ENCODE data around the gene HRH3. TPM values are rescaled to one million over a fixed set of nuclear protein-coding genes. Genes with fewer than 3 reads are reported as not detected.

Gene HRH3
- total RNA-seq, 2 donors from 2014 or later: 0.18 to 0.51 TPM

DNA sequence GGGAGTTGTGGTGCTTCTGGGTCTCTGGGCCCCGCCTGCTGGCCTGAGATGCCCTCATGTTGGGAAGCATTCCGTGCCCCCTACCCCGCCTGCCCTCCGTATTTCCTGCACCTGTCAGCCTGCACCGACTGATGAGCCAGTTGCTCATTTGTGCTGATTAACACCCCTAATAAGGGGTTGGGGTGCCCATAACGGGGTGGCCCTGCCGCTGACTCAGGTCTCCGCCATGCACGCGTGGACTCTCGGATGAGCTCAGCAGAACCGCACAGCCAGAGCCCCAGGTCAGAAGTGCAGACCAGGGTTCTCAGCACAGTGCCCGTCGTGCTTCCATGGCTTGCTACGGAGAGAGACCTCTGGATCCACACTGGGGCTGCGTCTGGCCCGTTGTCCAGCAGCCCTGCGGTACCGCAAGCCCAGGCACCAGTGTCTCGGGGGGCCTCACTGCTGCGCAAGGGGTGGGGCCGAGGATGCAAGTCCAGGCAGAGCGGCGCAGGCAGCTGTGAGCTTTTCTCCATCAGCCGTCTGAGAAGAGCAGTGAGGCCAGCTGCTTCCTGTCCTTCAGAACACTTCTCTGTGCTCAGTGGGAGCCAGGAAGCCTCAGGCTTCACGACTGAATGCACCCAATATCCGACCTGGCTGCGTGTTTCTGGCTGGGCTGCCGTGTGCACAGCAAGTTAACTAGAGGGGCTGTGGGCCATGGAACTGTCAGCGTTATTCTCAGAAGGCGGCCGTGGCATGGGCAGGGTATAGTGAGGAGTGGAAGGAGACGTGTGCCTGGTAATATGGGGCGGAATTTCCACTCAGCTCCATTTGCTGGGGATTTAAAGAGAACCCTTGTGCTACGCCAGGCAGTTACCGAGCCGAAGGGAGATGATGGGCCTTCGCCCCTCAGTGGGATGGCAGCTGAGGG is 18.6 kb downstream of the HRH3 start:
- 90% methylated on average over 38 of the region's 38 CpGs for WGBS
- H3K36me3 ChIP-seq: peaks cover 0 to 22% of the 10 kb centered on the region in 2 donors
- H3K9me3 ChIP-seq: no peaks in the 10 kb centered on the region
- no peak overlapping the region for H3K4me3 ChIP-seq
- no peak for DNase-seq (ENCODE audit: low spot score)
- no peaks in the 10 kb centered on the region for H3K27me3 ChIP-seq (replicated peaks; ENCODE audit: insufficient read depth)
- TF ChIP-seq POLR2A (IDR thresholded peaks at IDR 0.05): no peak
- TF ChIP-seq, protein P1, sequence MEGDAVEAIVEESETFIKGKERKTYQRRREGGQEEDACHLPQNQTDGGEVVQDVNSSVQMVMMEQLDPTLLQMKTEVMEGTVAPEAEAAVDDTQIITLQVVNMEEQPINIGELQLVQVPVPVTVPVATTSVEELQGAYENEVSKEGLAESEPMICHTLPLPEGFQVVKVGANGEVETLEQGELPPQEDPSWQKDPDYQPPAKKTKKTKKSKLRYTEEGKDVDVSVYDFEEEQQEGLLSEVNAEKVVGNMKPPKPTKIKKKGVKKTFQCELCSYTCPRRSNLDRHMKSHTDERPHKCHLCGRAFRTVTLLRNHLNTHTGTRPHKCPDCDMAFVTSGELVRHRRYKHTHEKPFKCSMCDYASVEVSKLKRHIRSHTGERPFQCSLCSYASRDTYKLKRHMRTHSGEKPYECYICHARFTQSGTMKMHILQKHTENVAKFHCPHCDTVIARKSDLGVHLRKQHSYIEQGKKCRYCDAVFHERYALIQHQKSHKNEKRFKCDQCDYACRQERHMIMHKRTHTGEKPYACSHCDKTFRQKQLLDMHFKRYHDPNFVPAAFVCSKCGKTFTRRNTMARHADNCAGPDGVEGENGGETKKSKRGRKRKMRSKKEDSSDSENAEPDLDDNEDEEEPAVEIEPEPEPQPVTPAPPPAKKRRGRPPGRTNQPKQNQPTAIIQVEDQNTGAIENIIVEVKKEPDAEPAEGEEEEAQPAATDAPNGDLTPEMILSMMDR (IDR thresholded peaks at IDR 0.05): no peak
- no peak for TF ChIP-seq POLR2AphosphoS5 (IDR thresholded peaks at IDR 0.05)
- no peak overlapping the region for H3K27ac ChIP-seq
- intact Hi-C loops (cut with DNase I): no loop called here
- H3K4me1 ChIP-seq (replicated peaks): no peaks in the 10 kb centered on the region

DNA sequence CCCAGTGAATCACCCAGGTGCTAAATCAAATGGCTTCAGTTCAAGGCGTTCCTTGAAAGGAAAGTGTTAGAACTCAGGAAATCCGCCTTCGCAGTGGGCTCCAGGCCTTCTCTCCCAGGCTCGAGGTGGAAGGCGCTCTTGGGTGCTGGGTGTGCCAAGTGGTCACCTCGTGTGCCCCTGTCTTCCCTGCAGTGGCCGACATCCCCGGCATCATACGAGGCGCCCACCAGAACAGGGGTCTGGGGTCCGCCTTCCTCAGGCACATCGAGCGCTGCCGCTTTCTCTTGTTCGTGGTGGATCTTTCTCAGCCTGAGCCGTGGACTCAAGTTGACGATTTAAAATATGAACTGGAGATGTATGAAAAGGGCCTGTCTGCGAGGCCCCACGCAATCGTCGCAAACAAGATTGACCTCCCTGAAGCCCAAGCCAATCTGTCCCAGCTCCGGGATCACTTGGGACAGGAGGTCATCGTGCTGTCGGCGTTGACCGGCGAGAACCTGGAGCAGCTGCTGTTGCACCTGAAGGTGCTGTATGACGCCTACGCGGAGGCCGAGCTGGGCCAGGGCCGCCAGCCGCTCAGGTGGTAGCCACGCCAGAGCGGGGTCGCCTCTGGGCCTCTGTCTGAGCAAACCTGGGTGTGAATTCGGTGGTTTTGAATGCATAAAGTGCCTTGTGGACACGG is 19.4 kb downstream of the HRH3 start:
- H3K27me3 ChIP-seq (replicated peaks; ENCODE audit: insufficient read depth): no peaks in the 10 kb centered on the region
- no peak overlapping the region for H3K4me3 ChIP-seq
- DNase-seq (ENCODE audit: low spot score): no peak
- intact Hi-C loops (cut with DNase I): no loop called here
- TF ChIP-seq POLR2A (IDR thresholded peaks at IDR 0.05) (no peak), POLR2AphosphoS5 (IDR thresholded peaks at IDR 0.05) (no peak)
- TF ChIP-seq, protein P1 (IDR thresholded peaks at IDR 0.05): no peak
- H3K9me3 ChIP-seq: no peaks in the 10 kb centered on the region
- no peaks in the 10 kb centered on the region for H3K4me1 ChIP-seq (replicated peaks)
- 95% methylated on average over 38 of the region's 38 CpGs for WGBS
- H3K36me3 ChIP-seq: peaks cover 0 to 22% of the 10 kb centered on the region in 2 donors
- no peak overlapping the region for H3K27ac ChIP-seq

DNA sequence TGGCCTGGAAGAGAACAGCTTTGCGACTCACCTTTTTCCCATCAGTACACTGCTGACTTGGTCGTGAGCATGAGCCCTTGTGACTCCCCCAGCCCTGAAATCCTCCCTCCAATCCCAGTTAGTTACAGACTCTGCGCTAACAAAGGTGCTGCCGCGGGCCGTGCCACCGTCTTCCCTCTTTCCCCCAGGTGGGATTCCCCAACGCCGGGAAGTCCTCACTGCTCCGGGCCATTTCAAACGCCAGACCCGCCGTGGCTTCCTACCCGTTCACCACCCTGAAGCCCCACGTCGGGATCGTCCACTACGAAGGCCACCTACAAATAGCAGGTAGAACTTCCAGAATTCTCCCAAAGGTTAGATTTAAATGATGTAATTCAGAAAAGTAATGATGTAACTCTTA is 21.1 kb downstream of the HRH3 start:
- H3K27me3 ChIP-seq (replicated peaks; ENCODE audit: insufficient read depth): no peaks in the 10 kb centered on the region
- TF ChIP-seq POLR2A (IDR thresholded peaks at IDR 0.05) (no peak), POLR2AphosphoS5 (IDR thresholded peaks at IDR 0.05) (no peak)
- TF ChIP-seq, protein P1 (IDR thresholded peaks at IDR 0.05): no peak
- intact Hi-C loops (cut with DNase I): no loop called here
- DNase-seq (ENCODE audit: low spot score): no peak
- H3K27ac ChIP-seq: no peak overlapping the region
- no peaks in the 10 kb centered on the region for H3K4me1 ChIP-seq (replicated peaks)
- H3K36me3 ChIP-seq: peaks cover 0 to 22% of the 10 kb centered on the region in 2 donors
- 97% methylated on average over 18 of the region's 18 CpGs for WGBS
- no peak overlapping the region for H3K4me3 ChIP-seq
- no peaks in the 10 kb centered on the region for H3K9me3 ChIP-seq

DNA sequence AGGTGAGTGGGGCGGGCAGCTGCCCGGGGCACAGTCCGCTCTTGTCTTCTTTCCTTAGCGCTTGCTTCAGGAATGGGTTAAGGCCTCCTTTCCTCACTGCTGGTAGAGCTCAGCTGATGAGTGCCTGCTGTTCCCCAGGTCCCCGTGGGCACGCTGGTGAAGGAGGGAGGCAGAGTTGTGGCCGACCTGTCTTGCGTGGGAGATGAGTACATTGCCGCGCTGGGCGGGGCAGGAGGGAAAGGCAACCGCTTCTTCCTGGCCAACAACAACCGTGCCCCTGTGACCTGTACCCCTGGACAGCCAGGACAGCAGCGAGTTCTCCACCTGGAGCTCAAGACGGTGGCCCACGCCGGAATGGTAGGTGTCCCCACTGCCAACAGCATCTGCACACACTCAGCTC is 21.6 kb downstream of the HRH3 start:
- Histone ChIP-seq H3K4me3 (no peak overlapping the region), H3K27me3 (replicated peaks; ENCODE audit: insufficient read depth) (no peaks in the 10 kb centered on the region), H3K4me1 (replicated peaks) (no peaks in the 10 kb centered on the region), H3K27ac (no peak overlapping the region), H3K9me3 (no peaks in the 10 kb centered on the region), H3K36me3 (peaks cover 0 to 22% of the 10 kb centered on the region in 2 donors)
- intact Hi-C loops (cut with DNase I): no loop called here
- TF ChIP-seq POLR2AphosphoS5 (IDR thresholded peaks at IDR 0.05) (no peak), POLR2A (IDR thresholded peaks at IDR 0.05) (no peak)
- TF ChIP-seq, protein P1 (IDR thresholded peaks at IDR 0.05): no peak
- 94% methylated on average over 16 of the region's 17 CpGs for WGBS
- no peak for DNase-seq (ENCODE audit: low spot score)

All from prostate gland (tissue), 2 donors.